GM12874 (cell line): Measurements from ENCODE around the gene KCNQ1.

ENCODE experiments used
- CTCF ChIP-seq: IDR thresholded peaks from 2 replicates; pipeline ENCODE4 v1.5.1; 2011; ENCODE audit warnings: low read depth, mild to moderate bottlenecking, control low read depth, low read length, moderate library complexity; ENCODE audit not compliant: insufficient read depth

Gene KCNQ1

GRCh38 chr11:2746401-2747247 lies 301.8 kb downstream of the KCNQ1 start:
- TF ChIP-seq CTCF: no peak

- no peak for TF ChIP-seq CTCF
Observed at GRCh38 chr11:2747248-2748027, 302.6 kb downstream of the KCNQ1 start.

- TF ChIP-seq CTCF: no peak
Observed at GRCh38 chr11:2748061-2748813, 303.4 kb downstream of the KCNQ1 start.

- no peak for TF ChIP-seq CTCF
Observed at GRCh38 chr11:2748814-2749554, 304.2 kb downstream of the KCNQ1 start.

- no peak for TF ChIP-seq CTCF
Observed at GRCh38 chr11:2750101-2750681, 305.4 kb downstream of the KCNQ1 start.

GRCh38 chr11:2750682-2751522 lies 306.1 kb downstream of the KCNQ1 start:
- TF ChIP-seq CTCF: no peak
